Stimulated activated CD8-positive, alpha-beta memory T cell treated with anti-CD3 and anti-CD28 coated beads, Interleukin-4, amount 100 ng/mL, for 4 hours (primary cell): Measurements from ENCODE around the gene TEAD3.

ENCODE experiments used
- DNase-seq, 2 donors: peaks; one replicate each; pipeline ENCODE4 v3.0.0-alpha.2; 2020; ENCODE audit warnings: low read depth in 2 of 2, low spot score in 1 of 2

The TEAD3 gene

DNA sequence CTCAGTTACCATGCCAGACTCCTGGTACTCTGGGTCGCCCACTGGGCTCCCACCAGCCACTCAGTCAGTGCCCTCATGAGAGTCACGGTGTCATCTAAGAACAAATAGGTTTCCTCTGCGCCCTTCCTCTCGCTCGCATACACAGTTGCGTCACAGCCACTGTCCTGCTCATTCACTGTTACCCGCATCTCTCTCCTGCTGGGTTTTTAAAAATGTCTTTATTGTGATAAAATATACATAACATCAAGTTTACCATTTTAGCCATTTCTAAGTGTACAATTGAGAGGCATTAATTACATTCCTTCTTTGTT, 4.0 kb downstream of the TEAD3 start:
- no peak for DNase-seq

DNA sequence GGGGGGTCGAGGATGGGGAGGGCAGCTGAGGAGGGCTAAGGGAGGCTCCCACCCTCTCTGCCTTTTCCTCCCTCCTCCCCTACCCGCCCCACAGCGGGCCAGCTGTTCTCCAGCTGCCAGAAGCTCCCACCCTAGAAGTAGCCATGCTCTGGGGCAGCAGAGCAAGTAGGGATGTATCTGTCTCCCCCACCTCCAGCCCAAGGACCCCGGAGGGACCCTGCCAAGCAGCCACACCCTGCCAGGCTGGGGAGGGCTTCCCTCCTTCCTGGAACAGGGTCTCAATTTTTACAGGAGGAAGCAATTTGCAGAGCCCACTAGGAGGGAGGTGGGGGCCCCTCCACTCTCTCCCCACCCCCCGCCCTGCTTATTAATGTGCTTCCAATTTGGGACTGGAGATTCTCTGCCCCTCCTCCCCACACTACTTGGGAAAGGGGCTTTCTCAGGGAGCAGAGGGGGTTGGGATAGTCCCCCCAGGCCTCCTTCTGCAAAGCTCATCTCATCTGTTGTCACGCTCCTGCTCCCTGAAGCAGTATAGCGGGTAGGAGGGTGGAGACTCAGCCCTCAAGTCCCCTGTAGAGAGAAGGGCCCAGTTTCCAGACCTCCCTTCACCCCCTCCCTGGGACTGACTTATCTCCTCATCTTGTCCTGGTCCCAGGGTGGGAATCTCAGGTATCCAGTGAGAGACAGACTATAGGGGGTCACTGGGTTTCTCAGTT, 4.5 kb downstream of the TEAD3 start:
- no peak for DNase-seq

DNA sequence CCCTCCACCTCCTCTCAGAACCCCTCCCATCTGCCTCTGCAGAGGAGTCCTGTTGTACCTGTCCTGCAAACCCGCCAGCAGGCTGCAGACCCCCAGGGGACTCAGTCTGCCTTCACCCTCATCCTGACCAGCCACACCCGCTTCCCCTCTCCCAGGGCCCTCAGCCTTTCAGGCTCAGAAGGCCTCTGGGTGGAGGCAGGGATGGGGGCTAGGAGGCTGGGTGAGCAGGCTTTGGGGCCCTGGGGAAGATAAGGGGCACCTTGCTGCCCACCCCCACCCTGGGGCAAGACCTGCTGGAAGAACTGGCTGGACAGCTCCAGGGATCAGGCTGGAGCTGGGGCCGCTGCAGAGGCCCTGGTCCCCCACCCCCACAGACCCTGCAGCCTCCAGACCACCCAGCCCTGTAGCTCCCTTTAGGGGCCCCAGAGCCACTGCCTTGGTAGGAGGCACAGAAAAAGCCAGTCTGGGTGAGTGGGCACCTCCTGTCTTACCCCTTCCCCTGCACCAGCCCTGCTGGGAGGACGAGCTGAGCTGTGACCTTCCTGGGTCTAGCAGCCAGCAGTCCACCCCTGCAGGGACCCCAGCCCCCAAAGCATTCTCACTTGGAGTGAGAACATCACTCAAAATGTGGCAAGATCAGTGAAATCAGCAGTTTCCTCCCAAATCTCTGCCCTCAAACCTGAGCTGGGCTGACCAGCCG, 5.2 kb downstream of the TEAD3 start:
- DNase-seq = no peak

DNA sequence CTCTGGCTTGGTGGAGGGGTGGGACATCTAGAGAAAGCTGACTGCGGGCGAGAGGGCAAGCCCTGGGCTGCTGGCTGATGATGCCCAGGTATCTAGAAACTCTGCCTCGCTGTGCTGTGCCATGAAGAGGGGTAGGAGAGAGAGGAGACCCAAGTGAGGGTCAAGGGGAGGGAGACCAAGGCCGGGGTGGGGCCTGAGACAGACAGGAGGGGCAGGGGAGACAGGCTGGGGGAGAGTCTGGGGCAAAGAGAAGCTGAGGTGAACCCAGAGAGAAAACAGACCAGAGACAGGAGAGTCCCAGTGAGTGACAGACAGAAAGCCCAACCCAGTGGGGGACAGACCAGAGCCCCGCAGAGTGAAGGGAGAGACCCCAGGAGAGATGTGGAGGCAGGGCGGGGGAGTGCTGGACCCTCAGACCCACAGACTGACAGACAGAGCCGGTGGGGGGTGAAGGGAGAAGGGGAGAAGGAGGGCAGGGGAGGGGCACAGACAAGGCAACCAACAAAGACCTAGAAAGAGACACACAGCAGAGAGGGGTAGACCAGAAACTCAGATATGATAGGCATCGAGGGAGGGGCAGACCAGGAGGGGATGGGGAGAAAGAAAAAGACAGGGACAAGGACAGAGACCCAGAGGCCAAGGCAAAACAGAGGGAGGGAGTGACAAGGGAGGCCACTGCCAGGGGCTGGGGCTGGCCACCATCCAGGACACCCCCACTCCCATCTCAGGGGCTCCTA, 5.9 kb downstream of the TEAD3 start:
- no peak for DNase-seq

DNA sequence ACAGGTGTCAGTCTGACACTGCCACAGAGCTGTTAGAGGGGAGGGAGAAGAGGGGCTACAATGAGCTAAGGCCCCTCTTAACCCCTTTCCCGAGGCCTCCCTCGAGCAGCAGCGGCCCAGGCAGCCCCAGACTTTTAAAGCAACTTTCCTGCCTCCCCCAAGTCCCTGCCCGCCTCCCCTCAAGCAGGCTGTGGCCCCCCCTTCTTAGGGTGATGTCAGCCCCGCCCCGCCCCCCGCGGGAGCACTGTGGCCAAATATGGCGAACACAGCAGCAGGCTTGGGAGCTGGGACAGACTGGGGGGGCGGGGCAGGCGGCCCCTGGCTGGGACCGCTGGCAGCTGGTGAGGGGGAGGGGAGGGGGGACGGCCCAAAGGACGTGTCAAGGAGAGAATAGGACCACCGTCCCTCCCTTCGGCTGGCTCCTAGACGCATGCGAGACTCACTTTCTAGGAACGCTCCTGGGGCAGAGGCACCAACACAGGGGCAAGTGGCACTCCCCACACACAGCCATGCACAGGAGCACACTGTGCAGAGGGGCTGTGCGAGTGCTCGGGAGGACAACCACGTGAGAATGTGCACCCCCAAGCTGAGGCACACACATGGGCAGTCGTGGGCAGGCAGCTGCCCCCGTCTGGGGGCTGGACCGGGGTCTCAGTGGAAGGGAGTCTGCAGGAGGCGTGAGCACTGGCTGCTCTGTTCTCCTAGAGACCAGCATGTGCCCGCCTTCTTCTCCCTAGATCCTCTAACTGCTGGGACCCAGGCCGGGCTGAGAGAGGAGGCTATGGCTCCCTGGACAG, 6.7 kb downstream of the TEAD3 start:
- DNase-seq = no peak

DNA sequence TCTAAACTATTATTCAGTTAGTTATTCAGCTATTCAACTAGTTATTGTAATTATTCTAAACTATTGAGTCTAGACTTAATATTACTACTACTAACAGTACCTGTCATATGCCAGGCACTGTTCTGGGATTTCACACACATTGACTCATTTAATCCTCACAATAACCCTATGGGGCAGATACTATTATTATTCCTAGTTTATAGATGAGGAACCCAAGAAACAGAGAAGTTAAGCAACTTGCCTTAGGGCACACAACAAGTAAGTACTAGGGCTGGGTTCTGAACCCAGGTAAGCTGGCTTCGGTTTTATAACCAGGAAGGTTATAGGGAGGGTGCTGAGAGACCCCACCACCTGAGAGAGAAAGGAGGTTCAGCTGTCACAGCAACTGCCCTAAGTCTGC, 7.8 kb downstream of the TEAD3 start:
- DNase-seq = no peak

DNA sequence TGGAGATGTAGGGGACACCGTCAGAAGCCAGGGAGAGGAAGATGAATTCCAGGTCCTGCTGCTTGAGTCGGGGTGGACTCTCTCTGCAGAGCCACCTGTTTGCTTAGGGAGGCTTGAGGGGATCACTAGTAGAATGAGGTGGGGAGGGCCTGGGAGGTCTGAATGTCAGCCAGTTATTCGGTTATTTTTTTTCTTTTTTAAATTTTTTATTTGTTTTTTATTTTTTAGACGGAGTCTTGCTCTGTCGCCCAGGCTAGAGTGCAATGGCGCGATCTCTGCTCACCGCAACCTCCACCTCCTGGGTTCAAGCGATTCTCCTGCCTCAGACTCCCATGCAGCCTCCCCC, 8.4 kb downstream of the TEAD3 start:
- no peak for DNase-seq

DNA sequence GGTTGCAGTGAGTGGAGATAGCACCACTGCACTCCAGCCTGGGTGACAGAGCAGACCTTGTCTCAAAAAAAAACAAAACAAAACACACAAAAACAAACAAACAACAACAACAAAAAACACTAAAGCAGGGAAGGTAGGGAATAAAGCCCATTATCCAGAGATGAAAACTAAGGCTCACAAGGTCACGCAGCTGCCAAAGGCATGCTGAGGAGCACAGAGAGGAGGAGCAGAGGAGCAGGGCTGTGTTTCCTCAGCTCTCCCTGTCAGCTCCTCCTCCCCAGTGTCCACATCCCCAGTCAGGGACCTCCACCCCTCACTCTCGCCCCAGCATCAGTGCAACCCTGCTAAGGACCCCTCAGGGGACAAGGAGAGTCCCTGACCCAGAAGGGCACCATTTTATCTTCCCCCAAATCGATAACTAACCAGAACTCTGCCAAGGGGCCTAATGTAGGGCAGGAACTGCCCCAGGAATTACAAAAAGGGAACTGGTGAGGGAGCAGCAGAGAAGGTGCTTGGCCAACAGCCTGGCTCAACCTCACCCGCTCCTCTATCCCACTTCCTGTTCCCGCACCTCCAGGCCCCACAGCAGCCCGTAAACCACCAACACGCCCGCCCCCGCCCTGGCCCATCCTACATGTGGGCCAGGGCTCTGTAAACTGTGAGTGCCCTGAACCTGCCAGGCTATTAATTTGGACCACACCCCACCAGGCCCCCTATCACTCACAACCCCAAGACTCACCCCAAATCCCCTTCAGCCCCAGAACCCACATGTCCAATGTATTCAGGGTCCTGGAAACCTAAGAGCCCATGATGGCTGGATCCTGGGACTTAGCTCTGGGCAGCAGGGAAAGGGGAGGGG, 9.0 kb downstream of the TEAD3 start:
- no peak for DNase-seq

DNA sequence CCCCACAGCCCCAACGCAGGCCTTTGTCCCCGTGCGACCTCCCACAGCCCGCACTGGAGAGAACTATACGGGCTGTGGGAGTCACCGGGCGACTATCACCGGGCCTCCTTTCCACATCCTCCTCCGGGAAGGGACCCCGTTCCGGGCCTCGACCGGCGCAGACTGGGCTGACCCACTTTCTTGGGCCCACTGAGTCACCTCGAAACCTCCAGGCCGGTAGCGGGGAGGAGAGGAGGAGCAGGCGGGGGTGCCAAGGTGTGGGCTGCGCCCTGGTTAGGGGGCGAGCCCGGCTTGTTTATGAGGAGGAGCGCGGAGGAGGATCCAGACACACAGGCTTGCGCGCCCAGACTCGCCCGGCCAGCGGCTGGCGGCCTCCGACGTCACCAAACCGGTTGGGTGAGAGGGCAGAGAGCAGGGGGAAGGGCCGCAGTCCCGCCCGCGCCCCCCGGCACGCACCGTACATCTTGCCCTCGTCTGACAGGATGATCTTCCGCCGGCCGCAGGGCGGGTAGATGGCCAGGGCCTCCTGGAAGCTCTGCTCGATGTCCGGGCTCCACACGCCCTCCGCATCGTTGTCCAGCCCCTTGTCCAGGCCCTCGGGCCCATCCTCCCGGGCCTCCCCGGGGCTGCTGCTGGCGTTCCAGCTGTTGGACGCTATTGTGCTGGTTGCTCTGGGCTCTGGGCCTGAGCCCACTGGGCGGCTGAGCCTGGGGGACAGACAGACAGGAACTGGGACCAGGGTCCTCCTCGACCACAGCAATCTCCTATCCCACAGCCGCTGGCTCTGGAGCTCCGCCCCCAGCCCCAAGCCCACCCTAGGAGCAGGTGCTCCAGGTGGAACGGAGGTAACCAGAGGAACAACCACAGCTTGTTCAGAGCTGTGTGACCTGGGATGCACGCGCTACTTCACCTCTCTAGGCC, 10.6 kb downstream of the TEAD3 start:
- DNase-seq = no peak

DNA sequence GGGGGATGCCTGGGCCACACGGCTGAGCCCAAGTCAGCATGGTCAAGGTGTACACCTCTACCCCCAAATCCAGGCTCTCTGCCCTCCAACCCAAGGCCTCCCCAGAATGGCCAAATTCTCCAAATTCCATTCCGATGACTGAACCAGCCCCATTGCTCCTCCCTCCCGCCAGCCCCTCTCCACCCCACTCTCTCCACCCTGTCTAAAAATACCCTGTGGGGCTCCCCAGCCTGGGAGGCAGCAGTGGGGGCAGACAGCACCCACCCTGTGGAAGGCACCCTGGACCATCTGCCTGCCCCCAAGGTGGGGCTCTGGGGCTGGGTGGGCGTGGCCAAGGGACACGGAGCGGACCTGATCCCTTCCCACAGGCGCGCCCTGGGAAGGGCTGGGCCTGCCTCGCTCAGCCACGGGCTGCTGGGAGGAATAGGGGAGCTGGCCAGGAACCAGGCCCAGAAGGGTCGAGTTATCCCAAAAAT, 11.4 kb downstream of the TEAD3 start:
- DNase-seq = no peak

DNA sequence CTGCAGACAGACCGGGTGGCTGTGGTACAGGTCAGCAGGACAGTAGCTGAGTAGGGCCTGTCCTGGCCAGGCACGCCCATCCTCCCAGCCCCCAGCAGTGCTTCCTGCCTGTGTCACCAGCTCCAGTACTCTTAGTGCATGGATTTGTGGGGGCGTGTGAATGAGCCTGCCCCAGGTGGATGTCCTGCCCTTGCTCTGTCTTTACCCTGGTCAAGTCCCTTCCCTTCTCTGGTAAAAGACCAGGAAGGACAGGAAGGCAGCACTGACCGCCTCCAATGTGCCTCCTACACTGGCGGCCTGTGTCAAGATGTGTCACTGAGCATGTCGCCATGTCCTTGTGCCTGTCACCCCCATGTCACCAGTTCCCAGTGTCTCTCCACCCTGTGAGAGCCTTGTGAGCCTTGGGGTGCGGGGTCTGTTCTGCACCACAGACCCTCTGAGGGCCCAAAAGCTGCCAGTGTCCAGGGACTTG, 11.9 kb downstream of the TEAD3 start:
- no peak for DNase-seq

DNA sequence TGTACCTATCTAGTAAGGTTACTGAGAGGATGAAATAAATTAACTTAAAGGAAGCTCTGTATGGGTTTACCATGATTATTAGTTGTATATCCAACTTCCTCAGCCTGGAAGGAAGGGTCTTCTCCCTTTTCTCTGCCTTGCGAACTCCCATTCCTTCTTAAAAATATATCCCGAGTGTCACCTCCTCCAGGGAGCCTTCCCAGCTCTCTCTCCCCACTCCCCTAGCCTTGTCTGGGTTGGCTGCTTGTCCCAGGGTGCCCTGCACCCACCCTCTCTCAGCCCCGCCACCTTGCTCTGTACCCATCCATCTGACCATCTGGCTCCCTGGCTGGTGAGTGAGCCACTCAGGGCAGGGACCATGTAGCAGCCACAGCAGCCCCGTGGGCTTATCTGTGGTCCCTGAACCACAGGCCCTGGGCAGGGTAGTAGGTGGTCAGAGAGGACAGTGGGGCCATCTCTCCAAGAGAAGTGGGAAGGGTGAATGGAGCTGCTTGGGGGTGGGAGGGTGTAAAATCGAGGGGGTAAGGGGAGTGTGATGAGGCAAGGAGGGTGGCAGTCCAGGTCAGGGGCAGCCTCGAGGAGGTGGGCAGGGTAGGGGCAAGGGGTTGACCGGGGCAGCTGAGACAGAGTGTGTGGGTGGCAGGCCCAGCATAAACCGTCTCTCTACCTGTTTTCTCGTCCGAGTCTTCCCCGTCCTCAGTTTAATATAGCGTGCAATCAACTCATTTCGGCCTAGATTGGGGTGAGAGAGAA, 12.8 kb downstream of the TEAD3 start:
- no peak for DNase-seq

DNA sequence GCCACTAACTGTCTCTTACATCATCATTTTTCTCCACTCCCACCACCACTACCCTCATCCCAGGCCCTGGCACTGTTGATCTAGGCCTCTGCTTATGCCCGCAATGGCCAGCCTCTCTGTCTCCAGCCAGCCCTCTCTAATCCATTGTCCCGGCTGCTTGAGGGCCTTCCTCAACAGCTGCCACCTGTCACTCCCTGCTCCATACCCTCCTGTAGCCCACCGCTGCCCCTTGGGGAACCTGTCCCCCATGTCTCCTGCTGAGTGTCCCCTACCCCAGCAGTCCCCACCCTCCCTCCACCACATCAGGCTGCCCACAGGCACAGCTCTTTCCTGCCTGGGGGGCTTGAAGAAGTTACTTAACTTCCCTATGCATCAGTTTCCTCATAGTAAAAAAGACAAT, 13.4 kb downstream of the TEAD3 start:
- no peak for DNase-seq

DNA sequence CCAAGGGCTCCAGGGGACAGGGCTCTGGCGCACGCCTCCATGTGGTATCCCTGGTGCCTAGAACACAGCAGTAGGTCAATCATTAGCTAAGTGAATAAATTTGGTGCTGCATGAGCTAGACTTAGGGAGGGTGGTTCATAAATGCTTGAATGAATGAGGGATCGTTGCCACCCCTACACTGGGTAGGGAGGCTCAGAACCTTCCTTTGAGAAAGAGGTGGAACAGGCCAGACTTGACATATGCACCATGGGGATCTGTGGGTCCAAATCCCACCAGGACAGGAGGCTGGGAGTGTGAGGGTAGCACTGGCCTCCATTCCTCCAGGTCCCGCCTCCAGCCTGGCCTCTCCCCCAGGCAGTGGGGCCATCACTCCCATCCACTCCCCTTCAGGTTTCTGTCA, 13.8 kb downstream of the TEAD3 start:
- DNase-seq = no peak

DNA sequence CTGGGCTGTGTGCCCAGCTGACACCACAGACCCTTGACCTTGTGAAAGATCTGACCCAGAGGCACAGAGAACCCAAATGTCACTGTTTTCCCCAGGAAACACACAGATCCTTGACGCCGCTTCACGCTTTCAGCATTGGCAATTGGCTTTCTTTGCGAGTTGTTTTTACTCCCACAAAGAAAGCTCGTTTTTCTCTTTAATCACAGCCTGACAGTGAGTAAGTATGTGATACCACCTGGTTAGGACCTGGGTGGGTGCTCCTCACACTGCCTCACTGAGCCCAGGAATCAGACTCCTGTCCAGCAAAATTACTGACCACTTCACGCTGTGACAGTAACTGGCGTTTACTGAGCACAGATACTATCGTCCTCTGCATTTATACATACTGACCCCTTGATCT, 15.7 kb downstream of the TEAD3 start:
- no peak for DNase-seq

DNA sequence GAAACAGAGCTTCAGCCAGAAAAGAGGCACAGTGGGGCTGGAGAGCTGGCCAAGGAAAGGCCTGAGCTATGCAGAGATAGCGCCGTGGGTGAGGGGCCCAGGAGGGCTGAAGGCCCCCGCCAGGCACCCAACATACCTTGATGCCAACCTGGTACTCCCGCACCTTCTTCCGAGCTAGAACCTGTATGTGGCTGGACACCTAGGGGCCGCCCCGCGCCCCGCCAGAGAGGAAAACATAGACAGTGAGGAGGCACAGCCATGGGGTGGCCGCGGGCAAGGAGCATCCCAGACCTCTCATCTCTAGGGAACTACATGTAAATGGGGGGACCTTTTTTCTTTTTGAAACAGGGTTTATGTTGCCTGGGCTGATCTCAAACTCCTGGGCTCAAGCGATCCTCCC, 16.7 kb downstream of the TEAD3 start:
- DNase-seq = no peak

DNA sequence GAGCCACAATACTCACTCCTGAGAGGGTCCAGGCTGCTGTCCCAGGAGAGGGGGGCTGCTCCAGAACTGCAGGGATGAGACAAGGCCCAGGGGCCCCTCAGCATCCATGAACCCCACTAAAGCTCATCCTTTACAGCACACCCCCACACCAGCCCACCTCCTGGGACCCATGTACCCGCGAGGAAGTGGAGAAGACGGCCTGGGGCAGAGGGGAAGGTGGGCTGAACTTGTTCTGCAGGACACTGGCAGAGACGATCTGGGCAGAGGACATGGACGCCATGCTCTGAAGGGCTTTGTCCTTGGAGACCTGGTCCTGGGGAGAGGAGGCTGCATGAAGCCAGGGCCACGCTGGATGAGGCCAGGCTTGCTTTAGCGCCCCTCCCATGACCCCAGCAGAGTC, 18.6 kb downstream of the TEAD3 start:
- no peak for DNase-seq

DNA sequence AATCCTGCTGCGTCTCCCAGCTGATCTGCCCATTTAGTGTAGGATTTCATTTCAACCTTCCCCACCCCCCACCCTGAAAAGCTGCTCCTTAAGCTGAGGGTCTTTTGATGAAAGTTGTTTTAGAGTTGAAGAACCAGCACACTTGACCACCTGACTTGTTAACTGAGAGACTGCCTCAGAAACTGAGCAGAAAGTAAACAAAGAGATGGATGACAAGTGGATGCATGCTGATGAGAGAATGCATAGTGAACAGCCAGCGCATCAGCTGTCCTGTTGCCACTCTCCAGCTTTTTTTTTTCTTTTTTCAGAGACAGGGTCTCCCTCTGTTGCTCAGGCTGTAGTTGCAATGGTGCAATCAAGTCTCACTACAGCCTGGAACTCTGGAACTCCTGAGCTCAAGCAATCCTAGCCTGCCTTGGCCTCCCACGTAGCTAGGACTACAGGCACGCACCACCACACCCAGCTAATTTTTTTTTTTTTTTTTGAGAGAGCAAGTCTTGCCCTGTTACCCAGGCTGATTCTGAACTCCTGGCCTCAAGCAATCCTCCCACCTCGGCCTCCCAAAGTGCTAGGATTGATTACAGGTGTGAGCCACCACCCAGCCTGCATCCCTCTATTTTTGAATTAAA, 19.2 kb downstream of the TEAD3 start:
- no peak for DNase-seq
